Kidney epithelial cell (primary cell): ENCODE measurements around the gene DRD3. TPM values are rescaled to one million over a fixed set of nuclear protein-coding genes. Genes with fewer than 3 reads are reported as not detected.

Source experiments
- DNase-seq: peaks from one replicate; pipeline ENCODE4 v3.0.0-alpha.2; 2010; ENCODE audit warnings: low read depth
- H3K27me3 ChIP-seq: 2 replicates; pipeline ENCODE4 v1.6.0; 2011; ENCODE audit warnings: low read length; ENCODE audit not compliant: control insufficient read depth, insufficient read depth
- H3K36me3 ChIP-seq: 2 replicates; pipeline ENCODE4 v1.5.1; 2011; ENCODE audit warnings: low read length; ENCODE audit not compliant: control insufficient read depth, insufficient read depth
- H3K4me3 ChIP-seq: 2 replicates; pipeline ENCODE4 v1.5.1; 2011; ENCODE audit warnings: low read depth, mild to moderate bottlenecking, control low read depth, low read length
- CTCF ChIP-seq: IDR thresholded peaks from 2 replicates; pipeline ENCODE4 v1.5.1; 2011; ENCODE audit warnings: mild to moderate bottlenecking, moderate library complexity, low read length, control low read depth, inconsistent platforms; ENCODE audit not compliant: insufficient read depth, poor library complexity, severe bottlenecking
- total RNA-seq: library from RNA; depleted of rRNA; stranded (reverse); fragments of >200 nt; gene quantifications from 2 replicates; pipeline ENCODE4 v1.2.3, GENCODE V29; 2015

Gene DRD3
- total RNA-seq, 1 donor from 2014 or later, result not detected

GRCh38 chr3:114104414-114104813 is 74.4 kb downstream of the DRD3 start:
- H3K4me3 ChIP-seq, result no peak overlapping the region
- no peak for TF ChIP-seq CTCF
- DNase-seq, result no peak
- no peaks in the 10 kb centered on the region for H3K36me3 ChIP-seq
- H3K27me3 ChIP-seq, result no peaks in the 10 kb centered on the region

- Histone ChIP-seq H3K27me3 (no peaks in the 10 kb centered on the region), H3K4me3 (no peak overlapping the region), H3K36me3 (no peaks in the 10 kb centered on the region)
- no peak for TF ChIP-seq CTCF
- DNase-seq, result no peak
Observed at GRCh38 chr3:114103858-114104257, 75.0 kb downstream of the DRD3 start.

- Histone ChIP-seq H3K4me3 (no peak overlapping the region), H3K36me3 (no peaks in the 10 kb centered on the region), H3K27me3 (no peaks in the 10 kb centered on the region)
- TF ChIP-seq CTCF, result no peak
- no peak for DNase-seq
Observed at GRCh38 chr3:114103181-114103580, 75.7 kb downstream of the DRD3 start.

GRCh38 chr3:114101101-114101500 is 77.8 kb downstream of the DRD3 start:
- Histone ChIP-seq H3K27me3 (no peaks in the 10 kb centered on the region), H3K4me3 (no peak overlapping the region), H3K36me3 (no peaks in the 10 kb centered on the region)
- no peak for TF ChIP-seq CTCF
- DNase-seq, result no peak

- Histone ChIP-seq H3K36me3 (no peaks in the 10 kb centered on the region), H3K4me3 (no peak overlapping the region), H3K27me3 (no peaks in the 10 kb centered on the region)
- no peak for TF ChIP-seq CTCF
- no peak for DNase-seq
Observed at GRCh38 chr3:114095796-114096195, 83.1 kb downstream of the DRD3 start.

GRCh38 chr3:114093596-114093995 is 85.3 kb downstream of the DRD3 start:
- no peak for TF ChIP-seq CTCF
- DNase-seq, result peak; percentile 72
- Histone ChIP-seq H3K27me3 (no peaks in the 10 kb centered on the region), H3K4me3 (no peak overlapping the region), H3K36me3 (no peaks in the 10 kb centered on the region)
